Activated naive CD4-positive, alpha-beta T cell treated with anti-CD3 and anti-CD28 coated beads for 36 hours (primary cell): Measurements from ENCODE around the gene SLC48A1. TPM values are rescaled to one million over a fixed set of nuclear protein-coding genes. Genes with fewer than 3 reads are reported as not detected.
"Not testable (repeated sequence)": the region's sequence is repeated elsewhere in the genome, so short reads cannot be mapped to it uniquely, and the experiment has no call there.

Experiments
- CTCF ChIA-PET: fragments of 350-600 bp; sonication (Branson Sonifier 250); formaldehyde crosslinking; loops from one replicate; lab custom pipeline; 2021; ENCODE audit warnings: antibody characterized with exemption; lab: Charles Lee
- DNase-seq: peaks from one replicate; pipeline ENCODE4 v3.0.0-alpha.2; 2020
- H3K27ac Mint-ChIP-seq: one replicate; pipeline ENCODE4 v1.8.0; 2021; ENCODE audit warnings: mild to moderate bottlenecking, mixed read lengths
- H3K27me3 Mint-ChIP-seq: one replicate; pipeline ENCODE4 v1.8.0; 2021; ENCODE audit warnings: low read depth, mixed read lengths
- H3K36me3 Mint-ChIP-seq: one replicate; pipeline ENCODE4 v1.8.0; 2021; ENCODE audit warnings: low read depth, mixed read lengths
- H3K4me1 Mint-ChIP-seq: one replicate; pipeline ENCODE4 v1.8.0; 2021; ENCODE audit warnings: low read depth, mixed read lengths
- H3K4me3 Mint-ChIP-seq: one replicate; pipeline ENCODE4 v1.8.0; 2021; ENCODE audit warnings: mild to moderate bottlenecking, moderate library complexity, mixed read lengths
- H3K9me3 Mint-ChIP-seq: one replicate; pipeline ENCODE4 v1.8.0; 2021; ENCODE audit warnings: mixed read lengths
- intact Hi-C: fragments of 100-400 bp; cut with micrococcal nuclease; formaldehyde crosslinking; loops from one replicate; pipeline ENCODE4 v1.15.1; 2023
- total RNA-seq, 2 experiments: library from RNA; stranded (reverse); gene quantifications; one replicate each; pipeline ENCODE4 v1.2.3, GENCODE V29; 2021

Gene SLC48A1
- total RNA-seq, 2 experiments from 2014 or later = 16.6 to 21.0 TPM

- Mint-ChIP-seq H3K4me3 (peak overlapping the region; percentile 71), H3K27ac (peak overlapping the region; percentile 98)
- intact Hi-C loops = loop anchor here (1.0 to 2.0 kb wide), 7 partner anchors 9 to 1598 kb away; partner anchors contain the start of gene SLC48A1
Observed at GRCh38 chr12:47808574-47809365, 35.7 kb downstream of the SLC48A1 start.

DNA sequence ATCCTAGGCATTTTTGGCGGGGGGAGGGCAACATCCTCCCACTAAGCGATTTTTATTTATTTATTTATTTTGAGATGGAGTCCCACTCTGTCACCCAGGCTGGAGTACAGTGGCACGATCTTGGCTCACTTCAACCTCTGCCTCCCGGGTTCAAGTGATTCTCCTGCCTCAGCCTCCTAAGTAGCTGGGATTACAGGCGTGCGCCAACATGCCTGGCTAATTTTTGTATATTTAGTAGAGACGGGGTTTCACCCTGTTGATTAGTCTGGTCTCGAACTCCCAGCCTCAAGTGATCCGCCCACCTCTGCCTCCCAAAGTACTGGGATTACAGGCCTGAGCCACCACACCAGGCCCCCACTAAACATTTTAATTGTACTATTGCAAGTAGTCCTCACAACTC is 36.5 kb downstream of the SLC48A1 start:
- peaks cover 85% of the 10 kb centered on the region for H3K4me1 Mint-ChIP-seq
- H3K36me3 Mint-ChIP-seq = peaks cover 64% of the 10 kb centered on the region
- peak; percentile 45 for DNase-seq
- intact Hi-C loops = loop anchor here (2.0 kb wide), 3 partner anchors 415 to 1599 kb away; no protein-coding TSS in a partner anchor
- H3K27me3 Mint-ChIP-seq, H3K9me3 Mint-ChIP-seq: not testable (repeated sequence)
- peak overlapping the region; percentile 27 for H3K4me3 Mint-ChIP-seq
- CTCF ChIA-PET = interaction anchor here (0.5 to 27.8 kb wide), 6 partner anchors 8 to 169 kb away, joined by 3 to 848 read pairs (median 26); no protein-coding TSS in a partner anchor
- H3K27ac Mint-ChIP-seq = peak overlapping the region; percentile 98

More at GRCh38 chr12:47808574-47809365, 35.7 kb downstream of the SLC48A1 start:
- Mint-ChIP-seq H3K4me1 (peaks cover 86% of the 10 kb centered on the region), H3K9me3 (no peaks in the 10 kb centered on the region), H3K27me3 (no peaks in the 10 kb centered on the region), H3K36me3 (peaks cover 57% of the 10 kb centered on the region)
- CTCF ChIA-PET = interaction anchor here (0.5 to 27.8 kb wide), 18 partner anchors 9 to 168 kb away, joined by 3 to 848 read pairs (median 5); partner anchors contain the start of gene HDAC7
- peak; percentile 84 for DNase-seq

GRCh38 chr12:47811072-47811396 is 38.0 kb downstream of the SLC48A1 start:
- Mint-ChIP-seq H3K27me3 (no peaks in the 10 kb centered on the region), H3K36me3 (peaks cover 64% of the 10 kb centered on the region), H3K9me3 (peaks cover 3% of the 10 kb centered on the region), H3K27ac (peak overlapping the region; percentile 98), H3K4me3 (peak overlapping the region; percentile 88), H3K4me1 (peaks cover 84% of the 10 kb centered on the region)
- CTCF ChIA-PET = interaction anchor here (0.6 to 27.8 kb wide), 6 partner anchors 9 to 96 kb away, joined by 3 to 848 read pairs (median 6); partner anchors contain the start of gene RAPGEF3
- DNase-seq = no peak
- intact Hi-C loops = loop anchor here (5.0 to 10.0 kb wide), 3 partner anchors 296 to 1539 kb away; partner anchors contain the start of genes SENP1 and SLC38A2

- Mint-ChIP-seq H3K4me1 (peaks cover 82% of the 10 kb centered on the region), H3K4me3 (peak overlapping the region; percentile 88), H3K36me3 (peaks cover 68% of the 10 kb centered on the region), H3K27me3 (no peaks in the 10 kb centered on the region), H3K9me3 (peaks cover 3% of the 10 kb centered on the region), H3K27ac (peak overlapping the region; percentile 98)
- CTCF ChIA-PET = interaction anchor here (0.6 to 27.8 kb wide), 7 partner anchors 8 to 69 kb away, joined by 3 to 848 read pairs (median 4); partner anchors contain the start of gene RAPGEF3
- intact Hi-C loops = loop anchor here (2.0 to 10.0 kb wide), 5 partner anchors 105 to 1540 kb away; partner anchors contain the start of genes RPAP3, SENP1 and SLC38A2
- no peak for DNase-seq
Observed at GRCh38 chr12:47811581-47812484, 38.8 kb downstream of the SLC48A1 start.

- peak overlapping the region; percentile 88 for H3K4me3 Mint-ChIP-seq
- peaks cover 75% of the 10 kb centered on the region for H3K4me1 Mint-ChIP-seq
- intact Hi-C loops = loop anchor here (1.0 to 10.0 kb wide), 8 partner anchors 19 to 1541 kb away; partner anchors contain the start of genes RPAP3, SENP1 and SLC38A2
- H3K27me3 Mint-ChIP-seq = no peaks in the 10 kb centered on the region
- peaks cover 3% of the 10 kb centered on the region for H3K9me3 Mint-ChIP-seq
- CTCF ChIA-PET = interaction anchor here (0.7 to 27.8 kb wide), 9 partner anchors 9 to 606 kb away, joined by 3 to 848 read pairs (median 5); partner anchors contain the start of gene RAPGEF3
- peaks cover 69% of the 10 kb centered on the region for H3K36me3 Mint-ChIP-seq
- peak overlapping the region; percentile 98 for H3K27ac Mint-ChIP-seq
- DNase-seq = peak; percentile 99
Observed at GRCh38 chr12:47812797-47813510, 39.9 kb downstream of the SLC48A1 start.

DNA sequence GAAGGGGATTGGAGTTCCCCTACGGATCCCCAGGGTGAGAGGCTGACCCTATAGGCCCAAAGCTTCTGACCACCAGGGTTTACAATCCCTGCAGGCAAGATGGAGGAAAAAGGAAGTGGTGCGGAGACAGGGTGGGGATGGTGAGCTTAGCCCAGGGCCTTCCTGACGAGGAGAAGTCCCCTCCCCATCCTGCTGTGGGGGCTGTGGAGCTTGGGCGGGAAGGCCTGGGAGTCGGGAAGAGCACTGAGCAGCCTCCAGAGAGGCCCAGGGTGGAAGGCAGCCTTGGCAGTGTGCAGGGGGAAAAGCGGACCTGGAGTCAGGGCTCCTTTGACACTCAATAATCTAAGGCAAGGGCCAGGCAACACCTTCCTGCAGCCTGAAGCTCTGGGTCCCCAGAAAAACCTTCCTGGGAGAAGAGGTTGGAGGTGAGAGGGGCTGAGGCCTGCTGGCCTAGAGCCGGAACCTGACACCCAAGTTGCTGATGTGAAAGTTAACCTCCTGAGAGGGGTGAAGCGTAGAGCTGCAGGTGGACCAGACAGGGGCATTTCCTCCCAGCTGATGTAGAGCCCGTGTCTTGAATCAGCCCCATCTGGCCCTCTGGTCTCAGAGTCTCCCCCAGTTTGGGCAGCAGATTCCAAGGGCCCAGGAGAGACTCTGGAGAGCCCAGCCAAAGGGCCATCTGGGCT is 40.6 kb downstream of the SLC48A1 start:
- peaks cover 68% of the 10 kb centered on the region for H3K4me1 Mint-ChIP-seq
- intact Hi-C loops = loop anchor here (1.0 to 10.0 kb wide), 8 partner anchors 19 to 1541 kb away; partner anchors contain the start of genes RPAP3, SENP1 and SLC38A2
- no peaks in the 10 kb centered on the region for H3K27me3 Mint-ChIP-seq
- peak overlapping the region; percentile 98 for H3K27ac Mint-ChIP-seq
- H3K4me3 Mint-ChIP-seq = peak overlapping the region; percentile 88
- H3K36me3 Mint-ChIP-seq = peaks cover 76% of the 10 kb centered on the region
- DNase-seq = peak; percentile 57
- H3K9me3 Mint-ChIP-seq = peaks cover 3% of the 10 kb centered on the region
- CTCF ChIA-PET = interaction anchor here (0.7 to 27.8 kb wide), 9 partner anchors 9 to 606 kb away, joined by 3 to 848 read pairs (median 5); partner anchors contain the start of gene RAPGEF3

DNA sequence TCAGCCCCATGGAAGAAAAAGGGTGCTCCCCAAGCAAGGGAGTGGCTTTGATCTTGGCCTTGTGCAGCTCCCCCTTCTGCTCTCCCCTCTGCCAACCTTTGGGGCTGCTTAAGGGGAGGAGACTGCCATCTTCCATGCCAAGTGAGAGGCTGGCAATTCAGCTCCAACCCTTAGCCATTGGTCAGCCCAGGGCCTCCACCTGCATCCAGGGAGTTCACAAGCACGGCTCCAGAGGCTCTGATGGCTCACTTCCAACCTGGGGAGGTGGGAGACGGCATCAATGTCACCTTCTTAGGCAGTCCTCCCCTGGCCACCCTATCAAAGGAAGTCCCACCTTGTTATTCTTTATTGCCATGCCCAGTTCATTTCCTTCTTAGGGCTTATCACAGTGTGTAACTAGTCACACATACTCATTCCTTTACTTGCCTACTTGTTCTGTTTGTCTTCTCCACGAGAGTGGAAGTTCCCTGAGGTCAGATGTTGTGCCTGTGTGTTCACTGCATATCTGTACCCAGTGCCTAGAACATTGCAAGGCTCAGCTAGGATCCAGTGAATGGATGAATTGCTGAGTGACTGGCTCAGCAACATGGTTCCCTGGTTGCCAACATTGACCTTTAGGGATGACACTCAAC is 41.6 kb downstream of the SLC48A1 start:
- intact Hi-C loops = loop anchor here (5.0 to 10.0 kb wide), 3 partner anchors 293 to 1542 kb away; partner anchors contain the start of genes SENP1 and SLC38A2
- peaks cover 61% of the 10 kb centered on the region for H3K4me1 Mint-ChIP-seq
- no peaks in the 10 kb centered on the region for H3K27me3 Mint-ChIP-seq
- H3K27ac Mint-ChIP-seq = peak overlapping the region; percentile 98
- CTCF ChIA-PET = interaction anchor here (0.9 to 27.8 kb wide), 4 partner anchors 20 to 72 kb away, joined by 3 to 848 read pairs (median 34); no protein-coding TSS in a partner anchor
- H3K36me3 Mint-ChIP-seq = peaks cover 80% of the 10 kb centered on the region
- peaks cover 3% of the 10 kb centered on the region for H3K9me3 Mint-ChIP-seq
- DNase-seq = peak; percentile 79
- peak overlapping the region; percentile 88 for H3K4me3 Mint-ChIP-seq

GRCh38 chr12:47815447-47815846 is 42.4 kb downstream of the SLC48A1 start:
- H3K4me3 Mint-ChIP-seq = peak overlapping the region; percentile 88
- peaks cover 55% of the 10 kb centered on the region for H3K4me1 Mint-ChIP-seq
- peak; percentile 50 for DNase-seq
- peak overlapping the region; percentile 98 for H3K27ac Mint-ChIP-seq
- peaks cover 80% of the 10 kb centered on the region for H3K36me3 Mint-ChIP-seq
- CTCF ChIA-PET = interaction anchor here (27.8 kb wide), 1 partner anchor 19 kb away, joined by 848 read pairs; no protein-coding TSS in a partner anchor
- not testable (repeated sequence) for H3K9me3 Mint-ChIP-seq, H3K27me3 Mint-ChIP-seq
- intact Hi-C loops = loop anchor here (10.0 kb wide), 1 partner anchor 1441 kb away; the partner anchor contains the start of gene SLC38A2

- DNase-seq = no peak
- peaks cover 54% of the 10 kb centered on the region for H3K4me1 Mint-ChIP-seq
- CTCF ChIA-PET = interaction anchor here (1.0 to 27.8 kb wide), 9 partner anchors 10 to 73 kb away, joined by 3 to 848 read pairs (median 10); no protein-coding TSS in a partner anchor
- peak overlapping the region; percentile 98 for H3K27ac Mint-ChIP-seq
- H3K9me3 Mint-ChIP-seq = peaks cover 3% of the 10 kb centered on the region
- peaks cover 68% of the 10 kb centered on the region for H3K36me3 Mint-ChIP-seq
- peak overlapping the region; percentile 88 for H3K4me3 Mint-ChIP-seq
- no peaks in the 10 kb centered on the region for H3K27me3 Mint-ChIP-seq
- intact Hi-C loops = loop anchor here (1.0 to 10.0 kb wide), 4 partner anchors 8 to 1442 kb away; partner anchors contain the start of gene SLC38A2
Observed at GRCh38 chr12:47816403-47817271, 43.6 kb downstream of the SLC48A1 start.
